ENCODE data around the gene PPP1R1B.

The PPP1R1B gene

GRCh38 chr17:39617446-39618245 is 9.1 kb upstream of the PPP1R1B start:
- peak; percentile 32 to 45 for DNase-seq

DNA sequence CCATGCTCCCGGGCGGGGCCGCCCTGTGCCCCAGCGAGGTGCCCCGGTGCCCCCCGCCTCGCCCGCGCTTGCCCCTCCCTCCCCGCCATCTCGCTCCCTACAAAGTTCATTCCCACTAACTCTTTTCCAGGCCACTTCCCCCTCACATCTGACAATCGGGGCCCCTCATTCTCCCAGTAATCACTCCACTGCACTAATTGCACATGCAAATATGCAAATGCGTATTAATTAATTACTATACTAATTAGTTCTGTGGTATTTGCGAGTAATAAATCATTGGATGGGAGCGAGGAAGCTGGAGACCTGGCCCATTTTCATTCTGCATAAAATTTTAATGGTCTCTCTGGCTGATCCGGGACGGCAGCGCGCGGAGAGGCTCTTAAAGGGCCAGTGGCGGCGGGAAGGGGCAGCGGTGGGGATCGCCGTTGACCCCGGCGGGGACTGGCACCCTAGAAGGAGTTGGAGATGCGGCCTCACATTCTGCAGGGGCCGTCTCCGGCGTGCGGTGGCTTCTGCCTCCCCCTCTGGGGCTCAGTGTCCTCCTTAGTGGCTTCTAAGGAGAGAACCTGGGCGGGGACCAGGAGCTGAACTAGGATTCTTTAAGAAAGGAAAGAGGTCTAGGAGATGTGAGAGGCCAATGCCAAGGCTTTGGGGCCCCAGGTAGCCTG is 8.4 kb upstream of the PPP1R1B start:
- DNase-seq = no peak

- DNase-seq = no peak
These were observed 7.6 kb upstream of the PPP1R1B start for GRCh38 chr17:39618956-39619785.

DNA sequence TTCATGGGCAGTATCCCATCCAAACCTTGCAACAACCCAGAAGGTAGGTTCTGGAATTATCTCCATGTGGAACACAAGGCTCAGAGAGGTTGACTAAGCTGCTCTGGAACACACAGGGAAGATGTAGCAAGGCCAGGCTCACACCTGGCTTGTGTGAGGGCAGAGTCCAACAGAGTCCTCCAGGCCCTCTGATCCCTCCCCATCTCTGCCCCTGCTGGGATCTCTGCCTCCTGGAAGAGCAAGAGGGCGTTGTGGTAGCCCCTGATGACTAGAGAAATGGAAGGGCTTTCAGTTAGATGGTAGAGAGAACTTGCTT is 7.0 kb upstream of the PPP1R1B start:
- no peak for DNase-seq

- DNase-seq = peak; percentile 86 to 88
These were observed 5.0 kb upstream of the PPP1R1B start for GRCh38 chr17:39621523-39622379.

DNA sequence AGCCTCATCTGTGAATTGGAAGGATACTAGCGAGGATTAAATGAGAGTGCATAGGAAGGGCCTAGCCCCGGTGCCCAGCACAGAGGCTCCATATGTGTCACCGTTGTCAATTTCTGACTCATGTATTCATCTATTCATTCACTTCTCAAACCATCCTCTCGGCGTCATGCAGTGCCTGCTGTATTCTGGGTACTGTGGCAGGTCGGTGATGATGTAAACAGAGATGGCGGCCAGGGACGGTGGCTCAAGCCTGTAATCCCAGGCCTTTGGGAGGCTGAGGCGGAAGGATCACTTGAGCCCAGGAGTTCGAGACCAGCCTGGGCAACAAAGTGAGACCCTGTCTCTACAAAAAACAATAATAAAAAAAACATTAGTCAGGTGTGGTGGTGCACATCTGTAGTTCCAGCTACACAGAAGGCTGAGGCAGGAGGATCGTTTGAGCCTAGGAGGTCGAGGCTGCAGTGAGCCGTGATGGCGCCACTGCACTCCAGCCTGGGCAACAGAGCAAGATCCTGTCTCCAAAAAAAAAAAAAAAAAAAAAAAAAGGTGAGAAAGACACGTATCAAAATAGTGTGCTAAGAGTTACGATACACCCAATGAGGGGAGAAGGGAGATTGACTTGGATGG is 4.3 kb upstream of the PPP1R1B start:
- no peak for DNase-seq

GRCh38 chr17:39623356-39623950 is 3.3 kb upstream of the PPP1R1B start:
- DNase-seq = peak; percentile 51 to 54

DNA sequence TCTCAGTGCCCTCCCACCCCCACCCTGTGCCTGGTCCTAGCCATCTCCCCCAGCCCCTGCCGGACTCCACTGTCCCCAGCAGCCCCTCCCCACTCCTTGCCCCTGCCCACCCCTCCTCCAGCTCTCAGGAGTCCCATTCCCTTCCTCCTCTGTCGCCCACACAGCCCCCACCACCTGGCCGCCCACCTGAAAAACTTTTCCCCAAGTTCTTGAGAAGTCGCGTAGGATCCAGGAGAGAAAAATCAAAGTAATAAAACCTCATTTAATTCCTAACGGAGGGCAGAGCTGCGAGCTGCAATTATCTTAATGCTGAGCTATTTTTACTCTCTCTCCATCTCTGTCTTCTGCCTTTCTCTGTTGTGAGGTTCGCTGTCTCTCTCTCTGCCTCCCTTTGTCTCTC is 2.4 kb upstream of the PPP1R1B start:
- no peak for DNase-seq

- DNase-seq = no peak
These were observed 1.5 kb upstream of the PPP1R1B start for GRCh38 chr17:39625198-39625785.

DNA sequence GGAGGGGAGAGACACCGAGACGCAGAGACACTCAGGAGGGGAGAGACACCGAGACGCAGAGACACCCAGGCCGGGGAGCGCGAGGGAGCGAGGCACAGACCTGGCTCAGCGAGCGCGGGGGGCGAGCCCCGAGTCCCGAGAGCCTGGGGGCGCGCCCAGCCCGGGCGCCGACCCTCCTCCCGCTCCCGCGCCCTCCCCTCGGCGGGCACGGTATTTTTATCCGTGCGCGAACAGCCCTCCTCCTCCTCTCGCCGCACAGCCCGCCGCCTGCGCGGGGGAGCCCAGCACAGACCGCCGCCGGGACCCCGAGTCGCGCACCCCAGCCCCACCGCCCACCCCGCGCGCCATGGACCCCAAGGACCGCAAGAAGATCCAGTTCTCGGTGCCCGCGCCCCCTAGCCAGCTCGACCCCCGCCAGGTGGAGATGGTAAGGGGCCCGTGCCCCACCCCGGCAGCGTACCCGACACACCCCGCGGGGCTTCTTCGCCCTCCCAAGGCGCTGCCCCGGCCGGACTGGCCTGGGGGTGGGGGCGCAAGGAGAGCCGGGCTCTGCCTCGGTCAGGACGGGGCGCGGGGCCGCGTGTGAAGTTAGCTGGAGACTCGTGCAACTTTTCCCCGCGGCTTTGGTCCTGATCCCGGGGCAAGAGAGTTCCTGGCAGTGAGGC is 427 bp downstream of the PPP1R1B start:
- DNase-seq = no peak

- DNase-seq = no peak
These were observed 1.2 kb downstream of the PPP1R1B start for GRCh38 chr17:39627712-39628516.

- no peak for DNase-seq
These were observed 2.1 kb downstream of the PPP1R1B start for GRCh38 chr17:39628655-39629493.

- DNase-seq = no peak
These were observed 2.7 kb downstream of the PPP1R1B start for GRCh38 chr17:39629494-39629880.

- DNase-seq = no peak
These were observed 3.1 kb downstream of the PPP1R1B start for GRCh38 chr17:39629898-39630297.

DNA sequence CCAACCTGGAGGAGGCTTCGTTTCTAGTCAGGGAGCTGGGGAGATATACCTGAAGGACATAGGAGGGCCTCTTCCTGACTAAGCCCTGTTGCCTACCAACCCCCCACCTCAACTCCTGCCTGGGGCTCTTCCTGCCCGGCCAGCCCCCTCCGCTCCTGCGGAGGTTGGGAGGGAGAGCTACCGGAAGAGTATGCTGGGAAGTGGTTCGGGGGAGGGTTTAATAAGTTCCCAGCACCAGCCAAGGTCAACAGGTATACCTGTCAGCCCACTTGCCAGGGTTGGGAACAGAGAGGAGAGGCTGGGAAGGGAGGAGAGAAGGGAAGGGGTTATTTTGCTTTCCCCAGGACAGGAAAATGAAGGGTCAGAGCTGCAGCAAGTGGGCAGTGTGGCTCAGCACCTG is 4.7 kb downstream of the PPP1R1B start:
- DNase-seq = no peak

- no peak for DNase-seq
These were observed 5.6 kb downstream of the PPP1R1B start for GRCh38 chr17:39632153-39632941.

DNA sequence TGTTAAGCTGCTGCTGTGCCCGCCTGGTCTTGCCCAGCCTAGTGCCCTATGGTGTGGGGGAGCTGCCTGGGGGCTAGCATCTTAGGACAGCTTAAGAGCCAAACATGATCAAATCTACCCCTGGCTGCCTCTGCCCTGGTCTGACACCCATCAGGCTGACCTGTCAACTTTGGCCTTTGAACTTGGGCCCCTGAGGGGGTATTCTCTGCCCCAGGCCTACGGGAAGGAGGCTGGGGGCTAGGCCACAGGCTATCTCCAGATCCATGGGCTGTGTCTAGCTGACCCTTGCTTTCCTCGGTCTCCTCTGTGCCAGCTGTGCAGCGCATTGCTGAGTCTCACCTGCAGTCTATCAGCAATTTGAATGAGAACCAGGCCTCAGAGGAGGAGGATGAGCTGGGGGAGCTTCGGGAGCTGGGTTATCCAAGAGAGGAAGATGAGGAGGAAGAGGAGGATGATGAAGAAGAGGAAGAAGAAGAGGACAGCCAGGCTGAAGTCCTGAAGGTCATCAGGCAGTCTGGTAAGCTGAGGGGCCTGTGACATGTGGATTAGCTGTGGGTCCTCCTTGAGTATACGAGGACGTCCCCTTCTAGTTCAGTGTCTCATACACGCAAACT is 6.9 kb downstream of the PPP1R1B start:
- DNase-seq = no peak

GRCh38 chr17:39634384-39634871 is 7.7 kb downstream of the PPP1R1B start:
- DNase-seq = peak; percentile 59 to 75
